GM10266 (cell line): ENCODE data around the gene CPA5.
A peak's percentile ranks its signal among the peaks of the same experiment; 100 is the strongest.

Source experiments
- DNase-seq: peaks from one replicate; pipeline ENCODE4 v3.0.0; 2012; ENCODE audit errors: extremely low spot score
- CTCF ChIP-seq: IDR thresholded peaks from 2 replicates; pipeline ENCODE4 v1.5.1; 2012; ENCODE audit warnings: mild to moderate bottlenecking, low read depth; ENCODE audit not compliant: control insufficient read depth, insufficient read depth; ENCODE audit errors: missing control alignments

CPA5 gene

GRCh38 chr7:130345725-130346124 lies 1.1 kb downstream of the CPA5 start:
- DNase-seq: no peak
- no peak for TF ChIP-seq CTCF

GRCh38 chr7:130346177-130346905 lies 1.7 kb downstream of the CPA5 start:
- no peak for TF ChIP-seq CTCF
- DNase-seq: no peak

- no peak for TF ChIP-seq CTCF
- no peak for DNase-seq
These were observed 2.3 kb downstream of the CPA5 start for GRCh38 chr7:130346941-130347340.

- DNase-seq: peak; percentile 40
- TF ChIP-seq CTCF: no peak
These were observed 5.5 kb downstream of the CPA5 start for GRCh38 chr7:130349911-130350782.

GRCh38 chr7:130350945-130351790 lies 6.6 kb downstream of the CPA5 start:
- TF ChIP-seq CTCF: no peak
- DNase-seq: peak; percentile 67

GRCh38 chr7:130351791-130352090 lies 7.1 kb downstream of the CPA5 start:
- TF ChIP-seq CTCF: no peak
- no peak for DNase-seq
